RWPE1 (cell line): ENCODE measurements around the gene RFX3.

ENCODE experiments used
- CTCF ChIA-PET: fragments of 350-600 bp; sonication (Branson Sonifier 250); formaldehyde crosslinking; extraction: SDS; loops from one replicate; lab custom pipeline; 2021; lab: Yijun Ruan, JAX
- POLR2A ChIA-PET: fragments of 400-600 bp; formaldehyde crosslinking; extraction: SDS; loops from one replicate; lab custom pipeline; 2020; ENCODE audit warnings: antibody characterized with exemption; ENCODE audit not compliant: low non-redundant PET; lab: Yijun Ruan, JAX
- DNase-seq: peaks from one replicate; pipeline ENCODE4 v3.0.0; 2012; ENCODE audit warnings: low spot score
- H3K27ac ChIP-seq: fragments of 450-650 bp; 2 replicates; pipeline ENCODE4 v1.5.1; 2017
- TF ChIP-seq, protein P1 (sequence below): fragments of 450-650 bp; conservative IDR thresholded peaks from 2 replicates; pipeline ENCODE4 v1.5.1; 2017; ENCODE audit warnings: low read depth, mild to moderate bottlenecking

RFX3 gene

DNA sequence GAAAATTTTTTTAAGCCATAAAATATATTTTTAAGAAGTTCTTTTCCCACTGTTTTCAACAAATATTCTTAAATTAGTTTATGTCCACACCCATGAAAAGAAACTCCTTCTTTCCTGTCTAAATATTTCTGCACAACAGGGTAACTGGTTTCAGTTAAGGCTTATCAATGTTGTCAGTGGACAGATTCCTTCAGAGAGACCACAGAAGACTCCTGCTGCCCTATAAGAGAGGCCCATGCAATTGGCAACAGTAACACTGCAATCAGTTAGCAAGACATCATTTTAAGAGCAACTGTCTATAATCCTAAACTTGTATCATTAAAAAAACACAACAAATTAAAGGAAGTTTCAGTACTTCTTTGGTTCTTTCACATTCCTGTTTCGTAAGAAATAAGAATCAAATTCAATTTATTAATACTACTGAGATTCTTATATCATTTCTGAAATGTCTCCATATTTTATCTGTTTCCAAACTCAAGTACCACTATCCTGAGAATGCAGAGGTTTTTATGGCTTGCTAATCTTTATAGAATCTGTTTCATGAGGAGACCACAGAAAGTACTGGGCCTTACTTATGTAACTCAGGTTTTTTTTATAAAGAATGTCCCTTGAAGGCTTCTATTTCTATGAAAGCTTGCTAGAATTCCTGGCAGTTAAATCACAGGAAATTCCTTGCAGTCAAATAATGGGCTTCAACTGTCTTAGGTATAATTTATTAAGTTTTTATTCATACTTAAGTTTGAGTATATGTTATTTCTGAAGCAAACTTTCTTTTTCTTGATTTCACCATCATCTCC lies 240.2 kb downstream of the RFX3 start:
- CTCF ChIA-PET = no interaction called here
- H3K27ac ChIP-seq = no peak overlapping the region
- TF ChIP-seq, protein P1, sequence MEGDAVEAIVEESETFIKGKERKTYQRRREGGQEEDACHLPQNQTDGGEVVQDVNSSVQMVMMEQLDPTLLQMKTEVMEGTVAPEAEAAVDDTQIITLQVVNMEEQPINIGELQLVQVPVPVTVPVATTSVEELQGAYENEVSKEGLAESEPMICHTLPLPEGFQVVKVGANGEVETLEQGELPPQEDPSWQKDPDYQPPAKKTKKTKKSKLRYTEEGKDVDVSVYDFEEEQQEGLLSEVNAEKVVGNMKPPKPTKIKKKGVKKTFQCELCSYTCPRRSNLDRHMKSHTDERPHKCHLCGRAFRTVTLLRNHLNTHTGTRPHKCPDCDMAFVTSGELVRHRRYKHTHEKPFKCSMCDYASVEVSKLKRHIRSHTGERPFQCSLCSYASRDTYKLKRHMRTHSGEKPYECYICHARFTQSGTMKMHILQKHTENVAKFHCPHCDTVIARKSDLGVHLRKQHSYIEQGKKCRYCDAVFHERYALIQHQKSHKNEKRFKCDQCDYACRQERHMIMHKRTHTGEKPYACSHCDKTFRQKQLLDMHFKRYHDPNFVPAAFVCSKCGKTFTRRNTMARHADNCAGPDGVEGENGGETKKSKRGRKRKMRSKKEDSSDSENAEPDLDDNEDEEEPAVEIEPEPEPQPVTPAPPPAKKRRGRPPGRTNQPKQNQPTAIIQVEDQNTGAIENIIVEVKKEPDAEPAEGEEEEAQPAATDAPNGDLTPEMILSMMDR = no peak

DNA sequence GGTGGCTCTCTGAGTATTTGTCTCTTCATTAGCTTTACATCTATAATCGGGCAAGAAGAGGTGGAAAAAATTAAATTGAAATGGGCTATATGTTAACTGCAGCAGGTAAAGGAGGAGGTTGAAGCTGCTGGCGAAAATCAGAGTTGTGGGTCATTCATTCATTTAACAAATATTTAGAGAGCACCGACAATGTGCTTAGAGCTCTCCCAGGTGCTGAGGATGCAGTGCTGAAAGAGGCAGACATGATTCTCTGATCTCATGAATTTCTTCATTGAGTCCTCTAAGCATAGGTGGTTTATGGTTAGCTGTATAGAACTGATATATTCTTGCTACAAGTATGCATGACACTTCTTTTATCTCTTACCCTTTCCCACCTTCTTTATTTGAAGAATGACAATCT lies 243.4 kb downstream of the RFX3 start:
- H3K27ac ChIP-seq = no peak overlapping the region
- DNase-seq = no peak
- CTCF ChIA-PET = no interaction called here
- POLR2A ChIA-PET = no interaction called here
- TF ChIP-seq, protein P1 = no peak

More for the DNA sequence above, 240.2 kb downstream of the RFX3 start:
- DNase-seq = no peak
- POLR2A ChIA-PET = no interaction called here

DNA sequence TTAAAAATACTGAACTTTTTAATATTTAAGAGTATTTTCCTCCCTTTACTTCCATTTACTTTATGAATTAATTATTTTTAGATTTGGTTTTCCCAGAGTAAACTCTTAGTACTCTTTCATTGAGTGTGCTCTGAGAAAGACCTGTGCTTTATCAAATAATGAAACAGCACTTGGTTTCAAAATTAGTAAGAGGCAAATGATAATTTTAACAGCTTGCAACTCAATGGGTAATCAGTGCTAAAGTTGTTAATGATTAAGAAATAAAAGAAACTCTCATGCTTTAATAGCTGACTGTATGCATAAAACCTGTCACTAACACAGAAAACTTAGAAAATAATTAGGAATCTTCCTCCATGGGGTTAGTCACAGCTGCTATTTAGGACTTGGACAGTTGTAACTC lies 244.4 kb downstream of the RFX3 start:
- TF ChIP-seq, protein P1 = no peak
- H3K27ac ChIP-seq = no peak overlapping the region
- POLR2A ChIA-PET = no interaction called here
- no peak for DNase-seq
- CTCF ChIA-PET = no interaction called here

DNA sequence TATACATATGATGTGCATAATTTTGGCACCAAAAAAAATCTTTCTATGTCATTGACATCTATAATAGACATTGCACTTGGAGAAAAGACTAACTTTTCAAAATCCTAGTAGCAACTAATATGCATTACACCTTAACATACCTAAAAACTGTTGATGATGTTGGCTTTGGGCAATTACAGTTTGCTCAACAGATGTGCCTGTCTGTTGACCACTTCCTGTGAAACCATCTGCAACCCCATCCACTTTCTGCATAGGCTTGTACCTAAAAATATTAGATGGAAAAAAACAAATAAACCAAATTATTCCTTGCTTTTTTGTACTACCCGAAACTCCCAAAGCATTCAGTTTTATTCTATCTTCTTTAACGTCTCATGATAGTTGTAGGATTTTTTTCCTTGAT lies 248.6 kb downstream of the RFX3 start:
- no peak for DNase-seq
- H3K27ac ChIP-seq = no peak overlapping the region
- CTCF ChIA-PET = no interaction called here
- TF ChIP-seq, protein P1 = no peak
- POLR2A ChIA-PET = no interaction called here

DNA sequence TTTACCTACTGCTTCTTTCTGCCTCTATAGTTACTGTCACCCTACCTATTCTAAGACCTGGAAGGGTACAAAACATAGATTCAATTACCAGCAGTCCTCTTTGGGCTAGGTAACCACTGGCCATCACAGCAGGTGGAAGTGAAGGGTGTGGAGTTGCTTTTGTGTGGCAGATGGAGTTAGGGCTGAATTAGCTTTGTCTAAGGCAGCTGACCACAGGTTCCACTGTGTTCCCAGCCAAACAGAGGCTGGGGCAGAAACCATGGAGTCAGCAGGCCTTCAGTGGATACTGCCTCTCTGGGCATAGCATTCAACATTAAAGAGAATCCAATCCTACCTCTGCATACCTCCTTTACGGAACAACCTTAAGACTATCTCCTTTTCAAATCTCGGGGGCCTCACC lies 254.2 kb downstream of the RFX3 start:
- ChIA-PET POLR2A (no interaction called here), CTCF (no interaction called here)
- H3K27ac ChIP-seq = no peak overlapping the region
- TF ChIP-seq, protein P1 = no peak
- no peak for DNase-seq

DNA sequence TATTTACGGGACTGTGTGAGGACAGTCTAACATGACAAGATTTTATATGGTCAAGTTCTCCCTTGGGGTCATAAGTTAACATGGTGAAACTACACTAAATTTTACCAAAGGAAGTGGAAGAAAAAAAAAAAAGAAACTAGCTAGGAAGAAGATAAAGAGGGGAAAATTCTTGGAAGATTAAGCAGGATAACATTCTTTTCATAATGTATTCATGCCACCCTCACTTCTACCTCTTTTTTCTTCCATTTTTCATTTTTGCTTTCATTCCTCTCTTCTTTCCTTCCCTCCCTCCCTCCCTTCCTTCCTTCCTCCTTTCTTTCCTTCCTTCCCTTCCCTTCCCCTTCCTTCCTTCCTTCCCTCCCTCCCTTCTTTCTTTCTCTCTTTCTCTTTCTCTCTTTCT lies 254.6 kb downstream of the RFX3 start:
- POLR2A ChIA-PET = no interaction called here

More for the DNA sequence above, 254.6 kb downstream of the RFX3 start:
- H3K27ac ChIP-seq = no peak overlapping the region
- CTCF ChIA-PET = no interaction called here
- no peak for DNase-seq
- TF ChIP-seq, protein P1 = no peak
